Measurements from ENCODE around the gene LPAR6. TPM values are rescaled to one million over a fixed set of nuclear protein-coding genes. Genes with fewer than 3 reads are reported as not detected.
A peak's percentile ranks its signal among the peaks of the same experiment; 100 is the strongest.

LPAR6 gene
- total and polyA plus RNA-seq, 2 of the 13 experiments (the other 11 are each of a cell fraction or from before 2014, with no cell fraction given): 24.4 to 149 TPM

DNA sequence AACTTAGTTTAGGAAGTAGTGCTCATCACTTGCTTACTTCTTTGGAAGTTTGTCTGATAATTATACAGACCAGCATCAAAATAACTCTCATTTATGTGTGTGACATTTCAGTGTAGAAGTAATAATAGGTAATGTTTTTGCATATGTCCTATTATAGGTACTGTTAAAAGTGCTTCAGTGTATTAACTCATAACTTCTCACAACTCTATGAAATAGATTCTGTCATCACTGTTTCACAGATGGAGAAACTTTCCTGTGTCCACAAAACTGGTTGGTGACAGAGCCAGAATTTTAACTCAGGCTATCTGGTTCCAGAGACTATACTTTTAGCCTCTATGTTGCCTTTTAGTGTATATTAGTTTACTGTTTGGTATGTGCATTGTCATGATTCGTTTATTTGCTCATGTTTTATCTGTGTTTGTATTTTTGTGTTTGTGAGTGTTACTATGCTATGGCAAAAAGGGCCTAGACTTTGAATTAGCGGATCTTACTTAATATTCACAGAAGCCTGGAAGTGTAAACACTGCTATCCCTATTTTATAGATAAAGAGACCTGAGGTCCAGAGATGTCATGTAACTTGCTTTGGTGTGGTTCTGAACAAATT lies 12.7 kb downstream of the LPAR6 start (continued):
- TF ChIP-seq, protein P1, sequence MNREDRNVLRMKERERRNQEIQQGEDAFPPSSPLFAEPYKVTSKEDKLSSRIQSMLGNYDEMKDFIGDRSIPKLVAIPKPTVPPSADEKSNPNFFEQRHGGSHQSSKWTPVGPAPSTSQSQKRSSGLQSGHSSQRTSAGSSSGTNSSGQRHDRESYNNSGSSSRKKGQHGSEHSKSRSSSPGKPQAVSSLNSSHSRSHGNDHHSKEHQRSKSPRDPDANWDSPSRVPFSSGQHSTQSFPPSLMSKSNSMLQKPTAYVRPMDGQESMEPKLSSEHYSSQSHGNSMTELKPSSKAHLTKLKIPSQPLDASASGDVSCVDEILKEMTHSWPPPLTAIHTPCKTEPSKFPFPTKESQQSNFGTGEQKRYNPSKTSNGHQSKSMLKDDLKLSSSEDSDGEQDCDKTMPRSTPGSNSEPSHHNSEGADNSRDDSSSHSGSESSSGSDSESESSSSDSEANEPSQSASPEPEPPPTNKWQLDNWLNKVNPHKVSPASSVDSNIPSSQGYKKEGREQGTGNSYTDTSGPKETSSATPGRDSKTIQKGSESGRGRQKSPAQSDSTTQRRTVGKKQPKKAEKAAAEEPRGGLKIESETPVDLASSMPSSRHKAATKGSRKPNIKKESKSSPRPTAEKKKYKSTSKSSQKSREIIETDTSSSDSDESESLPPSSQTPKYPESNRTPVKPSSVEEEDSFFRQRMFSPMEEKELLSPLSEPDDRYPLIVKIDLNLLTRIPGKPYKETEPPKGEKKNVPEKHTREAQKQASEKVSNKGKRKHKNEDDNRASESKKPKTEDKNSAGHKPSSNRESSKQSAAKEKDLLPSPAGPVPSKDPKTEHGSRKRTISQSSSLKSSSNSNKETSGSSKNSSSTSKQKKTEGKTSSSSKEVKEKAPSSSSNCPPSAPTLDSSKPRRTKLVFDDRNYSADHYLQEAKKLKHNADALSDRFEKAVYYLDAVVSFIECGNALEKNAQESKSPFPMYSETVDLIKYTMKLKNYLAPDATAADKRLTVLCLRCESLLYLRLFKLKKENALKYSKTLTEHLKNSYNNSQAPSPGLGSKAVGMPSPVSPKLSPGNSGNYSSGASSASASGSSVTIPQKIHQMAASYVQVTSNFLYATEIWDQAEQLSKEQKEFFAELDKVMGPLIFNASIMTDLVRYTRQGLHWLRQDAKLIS (CRISPR knock-in tag; IDR thresholded peaks at IDR 0.05): no peak
- TF ChIP-seq RFX1 (IDR thresholded peaks at IDR 0.05): no peak
- TF ChIP-seq ZNF180 (CRISPR knock-in tag; IDR thresholded peaks at IDR 0.05; ENCODE audit: borderline replicate concordance, low read depth): no peak
- TF ChIP-seq POLR2G (IDR thresholded peaks at IDR 0.05; ENCODE audit: low read depth, low read length): no peak
- TF ChIP-seq STAT5B (CRISPR knock-in tag; IDR thresholded peaks at IDR 0.05): no peak
- 0 out of 2 replicates have a peak, but pooled peaks have one; percentile 10 for TF ChIP-seq NFE2L2 (IDR thresholded peaks at IDR 0.05; ENCODE audit: low read length)
- TF ChIP-seq, protein P2, sequence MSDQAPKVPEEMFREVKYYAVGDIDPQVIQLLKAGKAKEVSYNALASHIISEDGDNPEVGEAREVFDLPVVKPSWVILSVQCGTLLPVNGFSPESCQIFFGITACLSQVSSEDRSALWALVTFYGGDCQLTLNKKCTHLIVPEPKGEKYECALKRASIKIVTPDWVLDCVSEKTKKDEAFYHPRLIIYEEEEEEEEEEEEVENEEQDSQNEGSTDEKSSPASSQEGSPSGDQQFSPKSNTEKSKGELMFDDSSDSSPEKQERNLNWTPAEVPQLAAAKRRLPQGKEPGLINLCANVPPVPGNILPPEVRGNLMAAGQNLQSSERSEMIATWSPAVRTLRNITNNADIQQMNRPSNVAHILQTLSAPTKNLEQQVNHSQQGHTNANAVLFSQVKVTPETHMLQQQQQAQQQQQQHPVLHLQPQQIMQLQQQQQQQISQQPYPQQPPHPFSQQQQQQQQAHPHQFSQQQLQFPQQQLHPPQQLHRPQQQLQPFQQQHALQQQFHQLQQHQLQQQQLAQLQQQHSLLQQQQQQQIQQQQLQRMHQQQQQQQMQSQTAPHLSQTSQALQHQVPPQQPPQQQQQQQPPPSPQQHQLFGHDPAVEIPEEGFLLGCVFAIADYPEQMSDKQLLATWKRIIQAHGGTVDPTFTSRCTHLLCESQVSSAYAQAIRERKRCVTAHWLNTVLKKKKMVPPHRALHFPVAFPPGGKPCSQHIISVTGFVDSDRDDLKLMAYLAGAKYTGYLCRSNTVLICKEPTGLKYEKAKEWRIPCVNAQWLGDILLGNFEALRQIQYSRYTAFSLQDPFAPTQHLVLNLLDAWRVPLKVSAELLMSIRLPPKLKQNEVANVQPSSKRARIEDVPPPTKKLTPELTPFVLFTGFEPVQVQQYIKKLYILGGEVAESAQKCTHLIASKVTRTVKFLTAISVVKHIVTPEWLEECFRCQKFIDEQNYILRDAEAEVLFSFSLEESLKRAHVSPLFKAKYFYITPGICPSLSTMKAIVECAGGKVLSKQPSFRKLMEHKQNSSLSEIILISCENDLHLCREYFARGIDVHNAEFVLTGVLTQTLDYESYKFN (CRISPR knock-in tag; conservative IDR thresholded peaks at IDR 0.05): 0 out of 2 replicates have a peak, but pooled peaks have one; percentile 13
- TF ChIP-seq ZFP90 (CRISPR knock-in tag; IDR thresholded peaks at IDR 0.05; ENCODE audit: borderline replicate concordance): no peak
- TF ChIP-seq FOXP1 (IDR thresholded peaks at IDR 0.05): no peak
- TF ChIP-seq FOXP1 (CRISPR knock-in tag; IDR thresholded peaks at IDR 0.05): peak; percentile 22; the same call in 1 of the 2 replicates
- TF ChIP-seq, protein P3, sequence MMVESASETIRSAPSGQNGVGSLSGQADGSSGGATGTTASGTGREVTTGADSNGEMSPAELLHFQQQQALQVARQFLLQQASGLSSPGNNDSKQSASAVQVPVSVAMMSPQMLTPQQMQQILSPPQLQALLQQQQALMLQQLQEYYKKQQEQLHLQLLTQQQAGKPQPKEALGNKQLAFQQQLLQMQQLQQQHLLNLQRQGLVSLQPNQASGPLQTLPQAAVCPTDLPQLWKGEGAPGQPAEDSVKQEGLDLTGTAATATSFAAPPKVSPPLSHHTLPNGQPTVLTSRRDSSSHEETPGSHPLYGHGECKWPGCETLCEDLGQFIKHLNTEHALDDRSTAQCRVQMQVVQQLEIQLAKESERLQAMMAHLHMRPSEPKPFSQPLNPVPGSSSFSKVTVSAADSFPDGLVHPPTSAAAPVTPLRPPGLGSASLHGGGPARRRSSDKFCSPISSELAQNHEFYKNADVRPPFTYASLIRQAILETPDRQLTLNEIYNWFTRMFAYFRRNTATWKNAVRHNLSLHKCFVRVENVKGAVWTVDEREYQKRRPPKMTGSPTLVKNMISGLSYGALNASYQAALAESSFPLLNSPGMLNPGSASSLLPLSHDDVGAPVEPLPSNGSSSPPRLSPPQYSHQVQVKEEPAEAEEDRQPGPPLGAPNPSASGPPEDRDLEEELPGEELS (CRISPR knock-in tag; IDR thresholded peaks at IDR 0.05): 0 out of 2 replicates have a peak, but pooled peaks have one; percentile 25
- TF ChIP-seq, protein P4, sequence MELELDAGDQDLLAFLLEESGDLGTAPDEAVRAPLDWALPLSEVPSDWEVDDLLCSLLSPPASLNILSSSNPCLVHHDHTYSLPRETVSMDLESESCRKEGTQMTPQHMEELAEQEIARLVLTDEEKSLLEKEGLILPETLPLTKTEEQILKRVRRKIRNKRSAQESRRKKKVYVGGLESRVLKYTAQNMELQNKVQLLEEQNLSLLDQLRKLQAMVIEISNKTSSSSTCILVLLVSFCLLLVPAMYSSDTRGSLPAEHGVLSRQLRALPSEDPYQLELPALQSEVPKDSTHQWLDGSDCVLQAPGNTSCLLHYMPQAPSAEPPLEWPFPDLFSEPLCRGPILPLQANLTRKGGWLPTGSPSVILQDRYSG (CRISPR knock-in tag; IDR thresholded peaks at IDR 0.05): no peak
- TF ChIP-seq ZNF230 (CRISPR knock-in tag; IDR thresholded peaks at IDR 0.05): no peak
- TF ChIP-seq ZNF441 (CRISPR knock-in tag; IDR thresholded peaks at IDR 0.05; ENCODE audit: borderline replicate concordance): no peak
- no peak for TF ChIP-seq SP1 (IDR thresholded peaks at IDR 0.05)
- no peak for TF ChIP-seq SP1 (CRISPR knock-in tag; IDR thresholded peaks at IDR 0.05)
- no peak for TF ChIP-seq RBAK (CRISPR knock-in tag; IDR thresholded peaks at IDR 0.05)
- TF ChIP-seq ZNF326 (CRISPR knock-in tag; IDR thresholded peaks at IDR 0.05; ENCODE audit: borderline replicate concordance): no peak

Data from HepG2 (cell line).